ENCODE results near the gene LYSMD3. TPM values are rescaled to one million over a fixed set of nuclear protein-coding genes. Genes with fewer than 3 reads are reported as not detected.

LYSMD3 gene
- polyA plus RNA-seq, 2 of the 4 experiments (the other 2 are of a cell fraction): 10.6 to 24.1 TPM

DNA sequence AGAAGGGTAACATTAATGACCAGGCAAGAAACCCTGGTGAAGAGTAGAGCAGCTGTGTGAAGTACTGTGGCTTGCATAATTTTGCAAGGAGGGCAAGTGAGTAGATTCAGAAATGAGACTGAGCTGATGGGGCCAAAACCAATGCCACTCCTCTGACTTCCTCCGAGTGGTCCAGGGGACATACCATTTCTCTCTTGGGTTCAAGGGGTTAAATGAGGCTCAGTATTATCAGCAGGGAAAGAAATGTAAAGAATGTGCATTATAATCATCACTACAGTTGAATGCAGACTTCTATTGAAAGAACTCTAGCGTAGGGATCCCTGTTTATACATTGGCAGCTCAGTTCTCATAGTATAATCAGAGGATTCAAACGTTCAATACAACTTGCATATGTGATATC is 44.8 kb downstream of the LYSMD3 start:
- Histone ChIP-seq H3K4me2 (no peak overlapping the region), H3K9me3 (no peaks in the 10 kb centered on the region), H3K4me3 (no peak overlapping the region), H3K27ac (no peak overlapping the region), H3K4me1 (no peaks in the 10 kb centered on the region)
- TF ChIP-seq RNF2 (IDR thresholded peaks at IDR 0.05; ENCODE audit: borderline replicate concordance, low read depth): no peak
- TF ChIP-seq, protein P1, sequence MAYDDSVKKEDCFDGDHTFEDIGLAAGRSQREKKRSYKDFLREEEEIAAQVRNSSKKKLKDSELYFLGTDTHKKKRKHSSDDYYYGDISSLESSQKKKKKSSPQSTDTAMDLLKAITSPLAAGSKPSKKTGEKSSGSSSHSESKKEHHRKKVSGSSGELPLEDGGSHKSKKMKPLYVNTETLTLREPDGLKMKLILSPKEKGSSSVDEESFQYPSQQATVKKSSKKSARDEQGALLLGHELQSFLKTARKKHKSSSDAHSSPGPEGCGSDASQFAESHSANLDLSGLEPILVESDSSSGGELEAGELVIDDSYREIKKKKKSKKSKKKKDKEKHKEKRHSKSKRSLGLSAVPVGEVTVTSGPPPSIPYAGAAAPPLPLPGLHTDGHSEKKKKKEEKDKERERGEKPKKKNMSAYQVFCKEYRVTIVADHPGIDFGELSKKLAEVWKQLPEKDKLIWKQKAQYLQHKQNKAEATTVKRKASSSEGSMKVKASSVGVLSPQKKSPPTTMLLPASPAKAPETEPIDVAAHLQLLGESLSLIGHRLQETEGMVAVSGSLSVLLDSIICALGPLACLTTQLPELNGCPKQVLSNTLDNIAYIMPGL (CRISPR knock-in tag; IDR thresholded peaks at IDR 0.05; ENCODE audit: borderline replicate concordance): no peak
- no peak for TF ChIP-seq TP53 (CRISPR knock-in tag; IDR thresholded peaks at IDR 0.05)
- no peak for TF ChIP-seq BHLHE40 (IDR thresholded peaks at IDR 0.05; ENCODE audit: low read depth, low read length)
- ChIA-PET CTCF (no interaction called here), POLR2A (no interaction called here)
- WGBS (ENCODE audit: missing lambda C conversion rate): 74% methylated on average over 3 of the region's 3 CpGs
- DNase-seq (ENCODE audit: low read depth in 1 of 2, low spot score in 1 of 2) (no peak), ATAC-seq (no peak), FAIRE-seq (no peak)

DNA sequence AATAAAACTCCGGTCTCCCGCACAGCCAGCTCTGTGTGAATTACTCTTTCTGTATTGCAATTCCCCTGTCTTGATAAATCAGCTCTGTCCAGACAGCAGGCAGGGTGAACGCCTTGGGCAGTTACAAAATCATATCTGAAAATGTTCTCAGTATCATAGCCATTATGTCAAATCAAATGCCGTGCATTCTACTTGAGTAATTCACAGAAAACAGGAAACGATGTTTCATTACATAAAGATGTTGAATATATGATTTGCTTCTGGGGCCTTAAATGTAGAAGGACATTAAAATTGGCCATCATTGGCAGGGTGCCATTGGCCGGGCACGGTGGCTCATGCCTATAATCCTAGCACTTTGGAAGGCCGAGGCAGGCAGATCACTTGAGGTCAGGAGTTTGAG is 46.2 kb downstream of the LYSMD3 start:
- ATAC-seq (no peak), FAIRE-seq (no peak), DNase-seq (ENCODE audit: low read depth in 1 of 2, low spot score in 1 of 2) (no peak)
- CTCF ChIA-PET: interaction anchor here (1.4 to 1.5 kb wide), 2 partner anchors 10 to 47 kb away, joined by 3 to 4 read pairs; partner anchors contain the start of gene LYSMD3
- Histone ChIP-seq H3K4me2 (no peak overlapping the region), H3K4me3 (no peak overlapping the region), H3K9me3 (no peaks in the 10 kb centered on the region), H3K27ac (no peak overlapping the region), H3K4me1 (no peaks in the 10 kb centered on the region)
- POLR2A ChIA-PET: no interaction called here
- 92% methylated on average over 8 of the region's 8 CpGs for WGBS (ENCODE audit: missing lambda C conversion rate)
- TF ChIP-seq, protein P2, sequence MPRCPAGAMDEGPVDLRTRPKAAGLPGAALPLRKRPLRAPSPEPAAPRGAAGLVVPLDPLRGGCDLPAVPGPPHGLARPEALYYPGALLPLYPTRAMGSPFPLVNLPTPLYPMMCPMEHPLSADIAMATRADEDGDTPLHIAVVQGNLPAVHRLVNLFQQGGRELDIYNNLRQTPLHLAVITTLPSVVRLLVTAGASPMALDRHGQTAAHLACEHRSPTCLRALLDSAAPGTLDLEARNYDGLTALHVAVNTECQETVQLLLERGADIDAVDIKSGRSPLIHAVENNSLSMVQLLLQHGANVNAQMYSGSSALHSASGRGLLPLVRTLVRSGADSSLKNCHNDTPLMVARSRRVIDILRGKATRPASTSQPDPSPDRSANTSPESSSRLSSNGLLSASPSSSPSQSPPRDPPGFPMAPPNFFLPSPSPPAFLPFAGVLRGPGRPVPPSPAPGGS (IDR thresholded peaks at IDR 0.05): no peak
- TF ChIP-seq HDAC2 (IDR thresholded peaks at IDR 0.05) (no peak), POLR2AphosphoS2 (conservative IDR thresholded peaks at IDR 0.05; ENCODE audit: low read length) (no peak), TFCP2L1 (CRISPR knock-in tag; IDR thresholded peaks at IDR 0.05) (no peak)

GRCh38 chr5:90480699-90481098 is 48.7 kb downstream of the LYSMD3 start:
- ATAC-seq (no peak), FAIRE-seq (no peak), DNase-seq (ENCODE audit: low read depth in 1 of 2, low spot score in 1 of 2) (no peak)
- Histone ChIP-seq H3K4me2 (no peak overlapping the region), H3K27ac (no peak overlapping the region), H3K9me3 (no peaks in the 10 kb centered on the region), H3K4me1 (no peaks in the 10 kb centered on the region; the same call in 2 of the 3 replicates), H3K4me3 (no peak overlapping the region)
- CTCF ChIA-PET: no interaction called here
- WGBS (ENCODE audit: missing lambda C conversion rate): 95% methylated on average over 1 of the region's 1 CpG
- TF ChIP-seq CHD4 (IDR thresholded peaks at IDR 0.05; ENCODE audit: borderline replicate concordance) (no peak), PHF8 (IDR thresholded peaks at IDR 0.05; ENCODE audit: borderline replicate concordance, low read depth) (no peak), MAFK (IDR thresholded peaks at IDR 0.05; ENCODE audit: partially characterized antibody) (peak; percentile 7), POLR2AphosphoS2 (conservative IDR thresholded peaks at IDR 0.05; ENCODE audit: low read length) (no peak)
- POLR2A ChIA-PET: no interaction called here

DNA sequence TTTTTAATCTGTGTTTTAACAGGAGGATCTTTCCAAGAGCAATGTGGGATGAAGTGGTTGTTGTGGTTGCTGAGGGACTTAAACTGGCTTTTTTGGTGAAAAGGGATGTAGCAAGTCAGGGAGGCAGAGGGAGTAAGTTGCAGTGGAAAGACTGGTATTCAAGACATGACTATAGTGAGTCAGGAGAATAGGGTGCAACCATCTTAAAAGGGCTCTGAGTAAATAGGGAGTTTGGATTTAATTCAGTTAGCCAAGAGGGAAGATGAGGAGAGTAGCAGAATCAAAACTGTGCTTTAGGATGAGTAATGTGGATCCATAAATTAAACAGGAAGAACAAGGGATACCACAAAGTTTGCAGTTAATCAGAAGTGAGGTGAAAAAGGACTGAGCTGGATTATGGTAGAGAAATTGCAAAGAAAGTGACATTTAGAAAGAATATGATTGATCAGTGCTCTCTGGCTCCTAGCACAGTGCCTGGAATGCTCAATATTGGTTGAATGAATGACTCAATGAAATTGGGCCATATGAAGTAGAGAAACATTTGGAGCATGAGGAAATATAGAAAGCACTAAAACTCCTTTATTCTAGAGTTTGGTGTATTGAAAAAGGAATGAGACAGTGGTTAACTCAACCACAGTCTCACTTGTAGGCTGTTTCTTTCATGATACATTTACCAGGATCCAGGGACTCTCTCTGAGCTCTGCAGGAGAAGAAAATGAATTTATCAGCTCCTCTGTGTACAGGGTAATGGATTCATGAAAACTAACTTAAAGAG is 49.6 kb downstream of the LYSMD3 start:
- H3K27ac ChIP-seq: no peak overlapping the region
- DNase-seq (ENCODE audit: low read depth in 1 of 2, low spot score in 1 of 2) (no peak), ATAC-seq (no peak), FAIRE-seq (no peak)
- POLR2A ChIA-PET: no interaction called here
- CTCF ChIA-PET: interaction anchor here (1.5 kb wide), 1 partner anchor 50 kb away, joined by 7 read pairs; the partner anchor contains the start of gene LYSMD3
- H3K4me2 ChIP-seq: no peak overlapping the region
- no peaks in the 10 kb centered on the region for H3K9me3 ChIP-seq
- H3K4me3 ChIP-seq: no peak overlapping the region
- TF ChIP-seq MAZ (IDR thresholded peaks at IDR 0.05; ENCODE audit: borderline replicate concordance, low read depth, low read length): no peak
- TF ChIP-seq ZFP36 (IDR thresholded peaks at IDR 0.05; ENCODE audit: borderline replicate concordance, partially characterized antibody): no peak
- TF ChIP-seq SMC3 (IDR thresholded peaks at IDR 0.05): no peak
- no peak for TF ChIP-seq SREBF2 (IDR thresholded peaks at IDR 0.05)
- no peak for TF ChIP-seq HEYL (CRISPR knock-in tag; IDR thresholded peaks at IDR 0.05)
- TF ChIP-seq, protein P3, sequence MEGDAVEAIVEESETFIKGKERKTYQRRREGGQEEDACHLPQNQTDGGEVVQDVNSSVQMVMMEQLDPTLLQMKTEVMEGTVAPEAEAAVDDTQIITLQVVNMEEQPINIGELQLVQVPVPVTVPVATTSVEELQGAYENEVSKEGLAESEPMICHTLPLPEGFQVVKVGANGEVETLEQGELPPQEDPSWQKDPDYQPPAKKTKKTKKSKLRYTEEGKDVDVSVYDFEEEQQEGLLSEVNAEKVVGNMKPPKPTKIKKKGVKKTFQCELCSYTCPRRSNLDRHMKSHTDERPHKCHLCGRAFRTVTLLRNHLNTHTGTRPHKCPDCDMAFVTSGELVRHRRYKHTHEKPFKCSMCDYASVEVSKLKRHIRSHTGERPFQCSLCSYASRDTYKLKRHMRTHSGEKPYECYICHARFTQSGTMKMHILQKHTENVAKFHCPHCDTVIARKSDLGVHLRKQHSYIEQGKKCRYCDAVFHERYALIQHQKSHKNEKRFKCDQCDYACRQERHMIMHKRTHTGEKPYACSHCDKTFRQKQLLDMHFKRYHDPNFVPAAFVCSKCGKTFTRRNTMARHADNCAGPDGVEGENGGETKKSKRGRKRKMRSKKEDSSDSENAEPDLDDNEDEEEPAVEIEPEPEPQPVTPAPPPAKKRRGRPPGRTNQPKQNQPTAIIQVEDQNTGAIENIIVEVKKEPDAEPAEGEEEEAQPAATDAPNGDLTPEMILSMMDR (IDR thresholded peaks at IDR 0.05): no peak
- no peak for TF ChIP-seq BHLHE40 (IDR thresholded peaks at IDR 0.05; ENCODE audit: low read depth, low read length)
- TF ChIP-seq, protein P4, sequence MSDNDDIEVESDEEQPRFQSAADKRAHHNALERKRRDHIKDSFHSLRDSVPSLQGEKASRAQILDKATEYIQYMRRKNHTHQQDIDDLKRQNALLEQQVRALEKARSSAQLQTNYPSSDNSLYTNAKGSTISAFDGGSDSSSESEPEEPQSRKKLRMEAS (IDR thresholded peaks at IDR 0.05): no peak
- no peak for TF ChIP-seq ZNF302 (CRISPR knock-in tag; IDR thresholded peaks at IDR 0.05)
- H3K4me1 ChIP-seq: peaks cover 4% of the 10 kb centered on the region; the same call in 1 of the 3 replicates
